GM18870 (cell line): Measurements from ENCODE around the gene COL21A1.

Experiments used
- ATAC-seq: cut with Tn5 transposase; IDR thresholded peaks from one replicate; pipeline ENCODE4 v1.9.1; 2021; ENCODE audit warnings: moderate library complexity; ENCODE audit not compliant: unreplicated experiment

The COL21A1 gene

DNA sequence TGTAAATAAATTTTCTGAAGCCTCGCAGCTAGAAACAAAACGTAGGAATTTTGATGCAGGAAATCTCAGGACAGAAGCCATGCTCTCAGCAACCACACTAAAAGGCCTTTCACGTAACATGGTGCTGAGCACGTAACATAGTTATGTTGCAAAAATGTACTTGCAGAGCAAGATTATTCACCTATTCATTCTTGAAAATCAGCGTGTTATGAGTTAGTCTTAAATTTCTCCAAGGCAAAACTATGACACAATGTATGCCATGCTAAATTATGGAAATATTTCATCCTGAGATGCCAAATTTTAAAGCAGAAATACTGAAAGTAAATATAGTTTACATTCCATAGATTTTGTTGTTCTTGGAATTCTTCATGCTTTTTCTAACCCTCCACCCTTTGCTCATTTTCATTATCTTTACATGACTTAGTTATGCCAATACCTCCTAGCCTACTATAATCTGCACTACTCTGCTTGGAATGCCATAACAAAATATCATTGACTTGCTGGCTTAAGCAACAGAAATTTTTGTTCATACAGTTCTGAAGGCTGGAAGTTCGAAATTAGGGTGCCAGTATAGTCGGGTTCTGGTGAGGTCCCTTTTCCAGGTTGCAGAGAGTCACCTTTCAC is 192.2 kb downstream of the COL21A1 start:
- ATAC-seq = no peak

GRCh38 chr6:56051202-56051598 is 196.2 kb downstream of the COL21A1 start:
- ATAC-seq = no peak

DNA sequence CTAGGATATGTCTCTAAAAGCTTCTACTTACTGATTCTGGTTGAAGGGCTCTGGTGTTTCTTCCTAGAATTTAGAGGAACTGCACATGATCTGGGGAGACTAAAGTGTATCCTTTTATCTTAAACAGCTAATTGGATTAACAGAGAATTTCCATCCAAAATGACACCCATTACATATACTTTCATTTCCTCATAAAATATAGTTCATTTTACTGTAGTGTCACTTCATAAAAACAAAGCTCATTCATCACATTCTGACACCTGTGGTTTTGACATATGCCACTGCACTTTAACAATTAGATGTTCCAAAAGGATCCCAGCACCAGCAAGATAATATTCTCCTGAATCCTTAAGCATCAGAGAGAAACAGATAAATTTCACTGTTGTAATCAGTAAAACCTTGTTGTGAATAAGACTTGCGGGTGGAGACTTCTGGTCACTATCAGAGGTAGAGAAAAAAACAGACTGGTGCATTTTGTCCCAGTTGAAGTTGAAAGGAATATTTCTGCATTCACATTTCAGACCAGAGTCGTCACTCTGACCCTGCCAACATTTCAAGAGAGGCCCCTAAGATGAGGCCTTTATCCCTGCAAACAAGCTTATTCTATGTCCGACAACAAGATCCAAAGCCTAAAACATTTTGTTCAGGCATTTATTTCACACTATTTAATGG is 196.7 kb downstream of the COL21A1 start:
- ATAC-seq = no peak

GRCh38 chr6:56048601-56049000 is 198.8 kb downstream of the COL21A1 start:
- ATAC-seq = no peak

GRCh38 chr6:56047931-56048540 is 199.3 kb downstream of the COL21A1 start:
- no peak for ATAC-seq

DNA sequence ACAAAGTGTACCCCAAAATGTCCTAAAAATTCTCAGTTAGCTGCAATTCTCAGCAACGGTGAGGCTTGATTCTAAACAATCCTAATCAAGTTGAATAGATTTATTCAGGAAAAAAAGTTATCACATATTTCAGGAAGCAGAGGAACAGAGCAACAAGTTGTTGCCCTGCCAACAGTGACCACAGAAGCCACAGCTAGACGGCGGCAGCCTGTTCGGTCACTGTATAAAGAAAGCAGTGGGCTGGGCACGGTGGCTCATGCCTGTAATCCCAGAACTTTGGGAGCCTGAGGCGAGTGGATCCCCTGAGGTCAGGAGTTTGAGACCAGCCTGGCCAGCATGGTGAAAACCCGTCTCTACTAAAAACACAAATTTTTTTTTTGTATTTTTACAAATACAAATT is 200.8 kb downstream of the COL21A1 start:
- no peak for ATAC-seq

- ATAC-seq = no peak
Measured at GRCh38 chr6:56043761-56044160, 203.6 kb downstream of the COL21A1 start.

- ATAC-seq = no peak
Measured at GRCh38 chr6:56043076-56043475, 204.3 kb downstream of the COL21A1 start.

GRCh38 chr6:56041591-56041990 is 205.8 kb downstream of the COL21A1 start:
- no peak for ATAC-seq

- no peak for ATAC-seq
Measured at GRCh38 chr6:56040889-56041301, 206.5 kb downstream of the COL21A1 start.

GRCh38 chr6:56040223-56040622 is 207.2 kb downstream of the COL21A1 start:
- no peak for ATAC-seq

- no peak for ATAC-seq
Measured at GRCh38 chr6:56038764-56039163, 208.6 kb downstream of the COL21A1 start.

DNA sequence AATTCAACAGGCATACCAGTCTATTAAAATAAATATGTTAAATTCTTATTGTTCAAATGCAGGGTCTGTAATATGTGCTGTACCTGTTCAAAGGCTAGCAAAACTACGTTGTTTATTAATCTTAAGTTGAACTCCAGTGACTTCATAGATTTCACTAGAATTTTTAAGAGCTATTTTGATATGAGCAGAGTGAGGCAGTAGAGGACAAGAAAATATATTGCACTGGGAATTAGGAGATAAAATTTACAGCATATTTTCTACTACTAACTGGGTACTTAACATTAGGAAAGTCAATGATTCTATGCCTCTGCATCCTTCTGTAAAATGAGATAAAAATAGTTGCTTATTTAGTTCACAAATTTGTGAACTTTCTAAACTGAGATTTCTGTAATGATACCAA is 209.8 kb downstream of the COL21A1 start:
- no peak for ATAC-seq

DNA sequence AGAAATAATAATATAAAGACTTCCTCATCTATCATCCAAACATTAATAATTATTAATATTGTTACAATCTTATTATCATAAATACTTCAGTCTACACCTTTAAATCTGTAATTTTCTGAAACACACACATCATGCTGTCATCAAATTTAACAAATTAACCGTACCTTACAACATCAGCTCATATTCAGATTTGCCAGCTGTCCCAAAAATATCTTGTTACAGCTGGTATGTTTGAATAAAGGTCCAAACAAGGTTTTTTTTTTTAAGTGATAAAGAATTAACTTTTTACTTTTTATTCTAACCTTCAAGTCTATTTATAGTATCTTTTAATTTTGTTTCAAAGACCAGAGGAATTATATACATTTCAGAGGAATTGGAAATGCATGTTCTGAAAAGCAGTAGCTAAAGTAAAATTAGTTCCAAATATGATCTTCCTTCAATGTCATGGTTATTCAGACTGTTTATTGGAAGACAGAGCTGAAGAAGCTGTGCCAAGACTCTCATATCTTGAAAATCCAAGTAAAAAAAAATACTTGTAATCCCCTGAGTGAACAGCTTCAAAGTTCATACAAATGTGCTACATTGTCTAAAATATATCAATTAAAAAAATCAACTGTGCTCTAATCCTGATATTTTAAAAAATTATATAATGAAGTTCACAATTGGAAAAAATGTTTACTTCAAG is 210.3 kb downstream of the COL21A1 start:
- no peak for ATAC-seq

DNA sequence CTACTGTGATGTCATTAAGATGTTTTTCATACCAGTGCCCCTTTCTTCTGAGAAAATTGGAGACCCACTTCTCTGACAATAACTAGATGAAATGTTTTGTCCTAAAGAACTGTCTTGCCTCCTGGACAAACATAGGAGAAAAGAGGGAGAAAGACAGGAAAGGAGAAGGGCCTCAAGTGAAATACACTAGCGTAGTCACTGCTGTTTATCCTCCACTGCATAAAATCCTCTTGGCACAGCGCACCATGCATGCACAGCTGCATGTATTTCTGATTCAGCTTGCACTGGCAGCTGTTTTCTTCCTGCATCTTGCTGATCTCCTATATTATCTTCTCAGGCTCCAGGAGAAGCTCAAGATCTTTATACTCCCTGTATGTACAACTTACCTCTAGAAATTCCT is 214.0 kb downstream of the COL21A1 start:
- ATAC-seq = no peak

DNA sequence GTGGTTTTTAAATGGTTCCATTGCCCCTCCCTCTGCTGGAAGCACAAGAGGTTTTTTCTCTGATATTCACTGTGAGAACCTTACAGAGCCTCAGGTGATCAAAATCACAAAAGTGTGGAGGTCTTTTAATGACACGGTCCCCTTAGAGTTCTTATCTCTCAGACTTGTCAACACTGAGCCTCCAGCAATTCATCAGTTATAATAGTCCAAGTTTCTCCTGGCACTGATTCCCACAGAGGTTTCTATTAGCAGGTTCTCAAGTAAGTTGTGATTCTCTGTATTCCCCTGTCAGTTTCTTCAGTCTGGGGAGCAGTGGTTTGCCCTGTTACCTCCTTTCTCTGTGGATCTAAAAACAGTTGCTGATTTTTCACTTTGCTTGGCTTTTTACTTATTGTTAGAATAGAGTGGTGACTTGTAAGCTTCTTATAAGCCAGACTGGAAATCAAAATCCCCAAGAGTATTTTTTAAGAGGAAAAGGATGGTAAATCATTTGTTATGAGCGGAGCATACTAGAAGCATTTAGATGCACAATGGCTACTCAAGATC is 214.6 kb downstream of the COL21A1 start:
- no peak for ATAC-seq

DNA sequence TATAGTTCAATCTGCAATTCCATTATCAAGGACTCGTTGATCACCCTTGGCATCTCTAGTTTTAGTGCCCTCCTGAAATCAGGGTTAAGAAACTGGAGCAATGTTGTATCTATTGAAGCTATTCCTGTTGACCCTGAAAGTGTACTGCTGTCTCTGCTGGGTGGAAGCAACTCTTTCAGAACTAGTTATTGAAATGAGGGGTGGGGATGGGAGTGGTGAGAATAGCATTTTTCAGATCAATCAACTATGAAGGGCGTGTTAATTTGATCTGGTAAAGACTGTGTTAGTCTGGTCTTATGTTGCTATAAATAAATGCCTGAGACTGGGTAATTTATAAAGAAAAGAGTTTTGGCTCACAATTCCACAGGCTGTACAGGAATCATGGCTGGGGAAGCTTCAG is 219.5 kb downstream of the COL21A1 start:
- ATAC-seq = no peak

DNA sequence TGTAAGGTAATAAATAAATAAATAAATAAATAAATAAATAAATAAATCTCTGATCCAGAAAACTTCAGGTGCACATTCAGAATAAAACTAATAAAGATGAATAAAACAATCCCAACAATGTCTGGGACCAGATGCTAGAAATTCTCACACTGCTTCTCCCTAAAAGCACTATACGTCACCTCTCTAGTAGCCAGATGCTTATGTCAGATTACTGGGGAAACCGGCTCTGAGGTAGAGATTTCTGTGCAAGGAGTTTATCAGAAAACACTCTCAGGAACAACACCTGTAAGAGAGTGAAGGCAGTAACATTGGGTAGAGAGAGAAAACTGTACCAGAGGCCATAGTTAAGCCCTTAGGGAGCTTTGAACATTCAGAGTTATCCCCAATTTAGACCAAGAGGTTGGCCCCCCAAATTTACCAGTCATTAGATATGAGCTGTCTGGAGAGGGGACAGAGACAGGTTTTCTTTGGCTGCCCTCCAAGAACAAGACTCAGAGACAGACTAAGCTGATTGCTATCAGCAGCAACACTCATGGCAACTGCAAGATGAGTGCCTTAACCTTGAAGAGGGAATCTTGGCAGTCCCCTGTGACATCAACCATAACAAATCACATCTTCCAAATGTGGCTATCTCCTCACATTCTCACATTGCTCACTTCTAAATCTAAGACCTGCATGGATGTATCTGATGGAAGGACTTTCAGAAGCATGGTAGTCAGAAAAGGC is 220.8 kb downstream of the COL21A1 start:
- no peak for ATAC-seq

DNA sequence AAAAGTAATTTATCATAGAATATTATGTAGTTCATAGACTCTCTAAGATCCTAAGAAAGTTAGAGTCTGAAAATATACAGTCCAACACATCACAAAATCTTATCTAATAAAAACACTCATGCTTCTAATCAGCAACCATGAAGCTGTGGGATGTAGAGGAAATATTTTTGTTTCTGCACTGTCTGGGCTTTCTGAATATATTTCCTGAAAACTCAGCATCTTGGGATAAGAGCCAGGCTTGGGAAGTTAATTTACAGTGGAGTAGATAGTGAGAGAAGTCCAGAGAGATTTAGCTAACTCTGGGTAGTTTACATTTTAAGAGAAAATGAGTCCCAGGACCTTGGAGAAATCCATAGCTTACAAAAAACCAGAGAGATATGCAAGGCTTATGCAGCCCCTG is 221.6 kb downstream of the COL21A1 start:
- no peak for ATAC-seq

GRCh38 chr6:56024931-56025330 is 222.4 kb downstream of the COL21A1 start:
- ATAC-seq = no peak

- no peak for ATAC-seq
Measured at GRCh38 chr6:56023829-56024228, 223.6 kb downstream of the COL21A1 start.
